Activated CD8-positive, alpha-beta memory T cell treated with anti-CD3 and anti-CD28 coated beads for 4 hours (primary cell): Measurements from ENCODE around the gene ANTXR1.

Experiments
- DNase-seq, 2 donors: peaks; one replicate each; pipeline ENCODE4 v3.0.0-alpha.2; 2020; ENCODE audit warnings: low read depth in 2 of 2

The ANTXR1 gene

DNA sequence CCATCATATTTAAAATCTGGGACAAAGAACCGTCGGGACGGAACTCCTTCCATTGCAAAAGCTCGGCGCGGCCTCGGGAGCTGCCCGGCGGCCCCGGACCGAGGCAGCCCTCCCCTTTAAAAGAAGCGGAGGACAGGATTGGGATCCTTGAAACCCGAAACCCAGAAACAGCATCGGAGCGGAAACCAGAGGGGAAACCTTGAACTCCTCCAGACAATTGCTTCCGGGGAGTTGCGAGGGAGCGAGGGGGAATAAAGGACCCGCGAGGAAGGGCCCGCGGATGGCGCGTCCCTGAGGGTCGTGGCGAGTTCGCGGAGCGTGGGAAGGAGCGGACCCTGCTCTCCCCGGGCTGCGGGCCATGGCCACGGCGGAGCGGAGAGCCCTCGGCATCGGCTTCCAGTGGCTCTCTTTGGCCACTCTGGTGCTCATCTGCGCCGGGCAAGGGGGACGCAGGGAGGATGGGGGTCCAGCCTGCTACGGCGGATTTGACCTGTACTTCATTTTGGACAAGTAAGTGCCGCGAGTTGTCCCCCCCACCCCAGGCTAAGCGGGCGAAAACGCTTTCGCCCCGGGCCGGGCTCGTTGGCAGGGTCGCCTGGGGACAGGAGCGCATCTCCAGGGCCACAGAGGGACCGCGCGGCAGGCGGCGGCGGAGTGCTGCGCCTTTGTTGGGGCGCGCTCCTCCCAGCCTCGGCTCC lies at the start of gene ANTXR1:
TSS of gene ANTXR1 (plus strand) at position 38 of the 698 bp plus-strand sequence. CDS start at position 359, 321 bp downstream.
- DNase-seq, result no peak

DNA sequence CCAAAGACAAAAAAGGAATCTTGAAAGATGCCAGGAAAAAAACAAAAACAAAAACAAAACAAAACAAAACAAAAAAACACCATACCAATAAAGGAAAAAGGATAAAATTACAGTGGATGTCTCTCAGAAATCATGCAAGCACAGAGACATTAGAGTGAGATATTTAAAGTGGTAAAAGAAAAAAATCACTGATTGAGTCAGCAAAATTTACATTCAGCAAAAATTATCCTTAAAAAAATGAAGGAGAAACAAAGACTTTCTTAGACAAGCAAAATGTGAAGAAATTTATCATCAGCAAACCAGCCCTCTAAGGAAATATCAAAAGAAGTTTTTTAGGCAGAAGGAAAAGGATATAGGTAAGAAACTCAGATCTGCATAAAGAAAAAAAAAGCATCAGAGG lies 48.7 kb upstream of the ANTXR1 start:
- no peak for DNase-seq

DNA sequence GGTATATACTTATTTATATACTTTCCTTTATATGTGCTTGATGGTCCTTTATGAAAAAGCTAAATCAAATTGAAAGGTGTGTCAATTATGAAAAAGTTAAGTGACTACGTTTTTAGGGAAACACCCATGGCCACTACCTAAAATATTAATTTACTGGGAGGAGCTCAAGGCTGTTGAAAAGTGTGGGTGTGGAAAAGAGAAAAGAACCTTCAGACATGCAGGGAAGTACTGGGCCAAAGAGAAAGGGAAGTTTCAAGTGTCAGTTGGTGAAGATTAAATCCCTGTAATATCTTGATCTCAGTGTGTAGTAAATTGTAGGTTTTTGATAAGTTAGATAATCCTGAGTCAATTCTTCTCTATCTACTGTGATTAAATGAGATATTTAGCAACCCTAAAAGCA lies 44.8 kb upstream of the ANTXR1 start:
- DNase-seq, result no peak

GRCh38 chr2:68969736-68970490 lies 43.1 kb upstream of the ANTXR1 start:
- no peak for DNase-seq

DNA sequence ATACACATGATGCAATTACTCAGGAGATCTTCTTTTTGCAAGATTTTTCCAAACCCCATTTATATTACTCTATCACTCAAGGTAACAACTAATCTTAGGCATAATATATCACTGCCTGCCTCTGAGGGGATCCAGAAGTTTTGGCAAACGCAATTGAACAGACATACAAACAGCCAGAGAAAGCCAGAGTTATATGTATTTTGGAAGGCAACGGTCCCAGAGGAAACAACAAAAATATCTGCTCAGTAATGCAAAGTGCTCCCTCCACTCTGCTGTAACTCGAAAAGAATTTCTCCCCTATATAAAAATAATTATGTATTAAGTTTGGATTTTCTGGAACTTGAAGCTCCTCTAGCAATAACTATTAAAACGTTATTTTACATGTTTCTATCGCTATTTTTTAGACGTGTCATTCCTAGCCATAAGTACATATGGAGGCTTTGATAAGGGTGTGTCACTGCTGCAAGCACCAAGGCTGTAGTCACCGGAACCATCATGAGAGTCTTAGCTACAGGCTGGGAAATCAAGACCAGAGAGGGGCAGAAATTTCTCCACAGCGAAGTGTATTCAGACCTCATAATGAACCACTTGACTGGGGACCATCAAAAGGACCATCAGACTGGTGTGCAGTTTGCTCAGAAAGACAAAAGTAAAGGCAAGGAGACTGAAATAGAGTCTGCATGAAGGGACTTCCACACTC lies 42.3 kb upstream of the ANTXR1 start:
- no peak for DNase-seq

DNA sequence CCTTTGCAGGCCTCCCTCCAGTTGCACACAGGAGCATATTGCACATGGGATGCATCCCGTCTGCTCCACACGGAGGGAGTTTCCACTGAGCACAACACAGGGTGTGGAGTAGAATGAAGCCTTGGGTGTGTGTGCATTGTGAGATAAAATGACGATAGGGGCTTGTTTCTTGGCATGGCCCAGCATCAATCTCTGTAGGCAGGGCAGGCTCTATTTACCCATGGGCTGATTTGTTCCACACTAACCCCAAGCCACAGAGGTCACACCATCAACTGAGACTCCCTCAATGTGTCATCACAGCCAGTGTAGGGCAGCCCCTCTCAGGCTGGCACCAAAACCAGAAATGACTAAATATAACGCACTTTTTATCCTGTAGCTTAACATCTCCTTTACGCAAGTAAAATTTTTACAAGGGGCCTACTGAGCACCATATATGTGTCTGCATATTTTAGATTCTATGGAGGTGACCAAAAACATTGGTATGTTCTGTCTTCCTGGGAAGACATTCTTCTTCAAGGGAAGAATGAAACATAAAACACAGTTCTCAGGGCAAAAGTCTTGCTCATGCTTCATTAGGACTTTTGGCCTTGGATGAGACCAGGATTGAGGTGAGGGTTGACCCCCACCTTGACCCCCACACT lies 41.3 kb upstream of the ANTXR1 start:
- DNase-seq, result no peak

DNA sequence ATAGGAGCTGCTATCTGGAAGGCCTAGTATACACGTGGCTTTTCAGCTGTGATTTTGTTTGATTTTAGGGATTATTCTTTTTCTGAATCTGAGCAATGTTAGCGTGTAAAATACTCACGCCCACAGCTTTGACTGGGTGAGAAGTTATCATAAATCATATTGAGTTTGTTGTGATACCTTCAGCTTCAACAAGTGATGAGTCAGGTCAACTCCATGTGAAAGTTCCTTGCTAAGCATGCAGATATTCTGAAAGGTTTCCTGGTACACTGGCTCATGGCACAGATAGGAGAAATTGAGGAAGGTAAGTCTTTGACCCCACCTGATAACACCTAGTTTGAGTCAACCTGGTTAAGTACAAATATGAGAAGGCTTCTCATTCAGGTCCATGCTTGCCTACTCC lies 38.7 kb upstream of the ANTXR1 start, which contains the start of gene GKN1:
TSS of gene GKN1 (plus strand) at position 386 of the 400 bp plus-strand sequence. CDS start 42 bp downstream, outside the sequence.
- no peak for DNase-seq

DNA sequence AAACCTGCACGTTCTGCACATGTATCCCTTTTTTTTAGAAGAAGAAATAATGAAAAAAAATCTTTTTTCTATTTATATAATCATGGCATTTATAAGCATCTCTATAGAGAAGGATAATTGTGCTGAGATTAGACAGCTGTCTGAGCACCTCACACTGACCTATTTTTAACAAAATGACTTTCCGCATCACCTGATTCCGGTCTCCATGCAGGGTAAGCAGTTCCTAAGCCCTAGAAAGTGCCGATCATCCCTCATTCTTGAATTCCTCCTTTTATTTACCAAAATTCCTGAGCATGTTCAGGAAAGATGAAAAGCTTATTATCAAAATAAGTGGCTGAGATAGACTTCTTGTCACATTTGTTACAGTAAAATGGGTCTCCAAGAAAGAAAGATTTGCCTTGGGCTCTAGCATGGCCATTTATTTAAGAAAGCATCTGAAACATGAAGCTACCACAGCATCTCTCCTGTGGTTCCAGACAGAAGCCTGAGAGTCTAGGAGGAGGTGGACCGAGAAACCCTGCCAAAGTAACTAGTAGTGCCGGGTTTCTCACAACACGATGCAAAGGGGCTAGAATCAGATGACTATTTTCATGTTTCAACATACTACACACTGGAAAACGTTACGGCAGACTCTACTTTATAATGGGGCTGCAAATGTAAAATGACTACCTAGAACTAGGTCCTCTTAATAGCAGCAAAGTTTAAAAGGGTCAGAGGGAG lies 37.9 kb upstream of the ANTXR1 start:
- DNase-seq, result no peak

DNA sequence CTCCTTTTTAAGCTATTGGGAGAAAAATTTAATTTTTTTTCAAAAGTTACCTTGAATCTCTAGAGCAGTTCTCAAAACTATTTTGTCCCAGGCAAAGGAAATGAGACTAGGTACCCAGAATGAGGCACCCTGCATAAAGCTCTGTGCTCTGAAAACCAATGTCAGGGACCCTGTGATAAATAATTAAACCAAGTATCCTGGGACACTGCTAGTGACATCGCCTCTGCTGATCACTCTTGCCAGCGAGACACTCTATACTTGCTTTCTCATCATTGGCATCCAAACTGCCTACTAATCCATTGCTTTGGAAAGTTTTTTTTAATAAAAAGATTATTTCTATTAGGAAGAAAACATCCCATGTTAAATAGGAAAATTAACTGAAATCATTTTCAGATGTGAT lies 37.1 kb upstream of the ANTXR1 start:
- DNase-seq, result no peak

DNA sequence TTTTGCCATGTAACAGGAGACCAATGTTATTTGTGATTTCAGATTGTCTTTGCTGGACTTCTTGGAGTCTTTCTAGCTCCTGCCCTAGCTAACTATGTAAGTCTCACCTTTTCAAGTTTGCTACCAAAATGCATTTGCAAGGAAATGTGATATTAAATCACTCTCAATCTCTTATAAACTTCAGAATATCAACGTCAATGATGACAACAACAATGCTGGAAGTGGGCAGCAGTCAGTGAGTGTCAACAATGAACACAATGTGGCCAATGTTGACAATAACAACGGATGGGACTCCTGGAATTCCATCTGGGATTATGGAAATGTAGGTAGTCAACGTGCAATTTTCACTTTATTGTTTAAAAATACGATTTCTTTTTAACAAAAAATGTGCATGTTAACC lies 35.5 kb upstream of the ANTXR1 start:
- no peak for DNase-seq

DNA sequence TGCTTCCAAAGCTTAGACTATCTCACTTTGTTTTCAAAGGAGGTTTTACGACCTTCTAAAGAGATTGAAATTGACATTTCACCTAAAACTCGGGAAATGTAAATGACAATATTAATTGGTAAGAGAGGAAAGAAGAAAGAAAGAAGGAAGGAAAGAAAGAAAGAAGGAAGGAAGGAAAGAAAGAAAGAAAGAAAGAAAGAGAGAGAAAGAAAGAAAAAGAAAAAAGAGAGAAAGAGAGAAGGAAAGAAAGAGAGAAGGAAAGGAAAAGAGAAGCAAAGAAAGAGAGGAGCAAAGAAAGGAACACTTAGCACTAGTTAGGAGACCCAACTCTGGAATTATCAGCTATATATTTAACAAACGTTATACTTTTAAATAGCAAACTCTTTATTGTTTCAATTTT lies 34.9 kb upstream of the ANTXR1 start:
- no peak for DNase-seq

DNA sequence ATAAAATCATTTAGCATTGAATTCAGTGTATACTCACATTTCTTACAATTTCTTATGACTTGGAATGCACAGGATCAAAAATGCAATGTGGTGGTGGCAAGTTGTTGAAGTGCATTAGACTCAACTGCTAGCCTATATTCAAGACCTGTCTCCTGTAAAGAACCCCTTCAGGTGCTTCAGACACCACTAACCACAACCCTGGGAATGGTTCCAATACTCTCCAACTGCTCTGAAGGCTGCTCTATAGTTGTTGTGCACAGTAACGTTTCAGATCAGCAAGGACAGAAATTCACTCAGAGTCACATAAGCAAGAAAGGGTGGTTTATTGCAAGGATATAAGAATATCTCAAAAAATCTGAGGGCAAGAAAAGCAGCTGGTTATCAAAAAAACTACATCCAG lies 32.0 kb upstream of the ANTXR1 start:
- DNase-seq, result no peak

- DNase-seq, result no peak
These were observed 25.9 kb upstream of the ANTXR1 start for GRCh38 chr2:68987021-68987503.

- no peak for DNase-seq
These were observed 23.9 kb upstream of the ANTXR1 start for GRCh38 chr2:68989035-68989434.

DNA sequence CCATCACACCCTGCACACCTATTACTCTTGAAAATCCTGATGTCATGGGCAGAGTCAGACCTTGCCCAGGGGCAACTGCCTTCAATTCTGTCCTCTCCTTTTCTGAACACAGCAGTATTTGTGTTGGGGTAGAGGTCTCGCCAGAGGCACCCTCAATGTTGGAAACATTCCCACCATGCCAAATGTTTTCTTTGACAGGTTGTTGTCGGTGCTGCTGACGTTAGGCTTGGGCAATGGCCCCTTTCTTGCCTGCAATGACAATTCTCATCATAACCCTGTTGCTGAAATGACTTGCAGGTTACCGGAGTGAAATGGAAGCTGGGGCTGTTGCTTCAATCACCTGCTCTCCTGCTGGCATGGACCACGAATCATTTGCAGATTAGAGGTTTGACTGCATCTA lies 20.6 kb upstream of the ANTXR1 start:
- DNase-seq, result no peak

GRCh38 chr2:68992933-68993332 lies 20.0 kb upstream of the ANTXR1 start:
- DNase-seq, result no peak

DNA sequence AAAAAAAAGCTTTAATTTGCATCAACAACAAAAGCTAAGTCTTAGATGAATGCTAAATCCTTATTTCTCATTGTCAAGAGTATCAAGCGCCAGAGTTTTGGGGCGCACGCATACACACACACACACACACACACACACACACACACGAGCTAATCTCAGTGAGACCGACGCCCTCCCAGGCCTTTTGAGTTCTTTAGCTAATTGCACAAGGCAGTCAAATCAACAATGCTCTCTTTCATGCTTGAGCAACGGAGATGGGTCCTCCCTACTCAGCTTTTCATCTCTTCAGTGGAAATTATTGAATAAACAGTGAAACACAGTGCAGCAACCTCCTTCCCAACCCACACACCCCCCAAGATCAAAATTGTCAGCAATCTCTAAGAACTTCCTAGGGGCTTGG lies 19.3 kb upstream of the ANTXR1 start:
- no peak for DNase-seq

DNA sequence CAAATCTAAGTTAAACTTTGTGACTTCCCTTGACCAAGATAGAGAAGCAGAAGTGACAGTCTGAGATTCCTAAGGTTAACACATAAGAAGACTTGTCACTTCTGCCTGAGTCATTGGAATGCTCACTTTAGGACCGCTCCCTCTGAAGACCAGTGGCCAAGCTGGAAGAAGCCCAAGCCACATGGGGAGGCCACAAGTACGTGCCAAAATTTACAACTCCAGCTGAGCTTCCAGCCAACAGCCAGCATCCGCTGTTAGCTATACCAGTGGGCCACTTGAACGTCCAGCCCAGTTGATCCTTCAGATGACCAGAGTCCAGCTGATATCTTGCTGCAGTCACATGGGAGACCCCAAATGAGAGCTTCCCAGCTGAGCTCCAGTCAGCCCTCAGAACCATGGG lies 18.1 kb upstream of the ANTXR1 start:
- DNase-seq, result no peak

- no peak for DNase-seq
These were observed 17.1 kb upstream of the ANTXR1 start for GRCh38 chr2:68995916-68996315.

DNA sequence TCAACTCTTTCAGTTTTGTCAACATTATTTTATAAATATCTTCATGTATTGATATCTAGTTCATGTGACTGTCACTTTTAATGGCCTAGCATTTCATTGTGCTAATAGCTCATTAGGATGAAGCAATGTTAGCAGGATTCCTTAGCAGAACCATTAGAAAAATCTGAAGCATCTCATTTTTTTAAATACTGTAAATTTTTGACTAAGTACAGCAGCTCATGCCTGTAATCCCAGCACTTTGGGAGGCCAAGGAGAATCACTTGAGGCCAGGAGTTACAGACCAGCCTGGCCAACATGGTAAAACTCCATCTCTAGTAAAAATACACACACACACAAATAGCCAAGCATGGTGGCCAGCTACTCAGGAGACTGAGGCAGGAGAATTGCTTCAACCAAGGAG lies 15.6 kb upstream of the ANTXR1 start:
- DNase-seq, result no peak

DNA sequence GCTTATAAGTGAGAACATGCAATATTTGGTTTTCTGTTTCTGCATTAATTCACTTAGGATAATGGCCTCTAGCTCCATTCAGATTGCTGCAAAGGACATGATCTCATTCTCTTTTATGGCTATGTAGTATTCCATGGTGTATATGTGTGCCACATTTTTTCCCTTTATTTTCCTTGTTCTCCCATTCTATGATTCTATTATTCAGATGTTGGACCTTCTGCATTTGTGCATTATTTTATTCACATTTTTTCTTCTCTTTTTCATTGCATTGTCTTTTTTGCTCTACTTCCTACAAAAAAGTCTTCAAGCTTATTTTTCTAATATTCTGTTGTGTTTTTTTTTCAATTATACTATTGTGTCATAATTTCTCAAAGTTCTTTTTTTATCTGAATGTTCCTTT lies 11.1 kb upstream of the ANTXR1 start:
- no peak for DNase-seq
